Fibroblast of the aortic adventitia (primary cell): ENCODE data around the gene BCKDHB. TPM values are rescaled to one million over a fixed set of nuclear protein-coding genes. Genes with fewer than 3 reads are reported as not detected.
"Not testable (repeated sequence)": the region's sequence is repeated elsewhere in the genome, so short reads cannot be mapped to it uniquely, and the experiment has no call there.

Experiments used
- DNase-seq: peaks from one replicate; pipeline ENCODE4 v3.0.0-alpha.2; 2010; ENCODE audit warnings: low read depth
- H3K4me3 ChIP-seq: 2 replicates; pipeline ENCODE4 v1.5.1; 2011; ENCODE audit warnings: low read depth, mild to moderate bottlenecking, control low read depth, low read length, moderate library complexity
- total RNA-seq: library from RNA; depleted of rRNA; stranded (reverse); fragments of >200 nt; gene quantifications from 2 replicates; pipeline ENCODE4 v1.2.3, GENCODE V29; 2012; ENCODE audit warnings: low replicate concordance
- TF ChIP-seq, protein P1 (sequence below): IDR thresholded peaks from 2 replicates; pipeline ENCODE4 v1.5.1; 2011; ENCODE audit warnings: mild to moderate bottlenecking, low read length, control low read depth, inconsistent platforms; ENCODE audit not compliant: insufficient read depth

Gene BCKDHB
- total RNA-seq = 18.4 and 20.3 TPM in 2 replicates

DNA sequence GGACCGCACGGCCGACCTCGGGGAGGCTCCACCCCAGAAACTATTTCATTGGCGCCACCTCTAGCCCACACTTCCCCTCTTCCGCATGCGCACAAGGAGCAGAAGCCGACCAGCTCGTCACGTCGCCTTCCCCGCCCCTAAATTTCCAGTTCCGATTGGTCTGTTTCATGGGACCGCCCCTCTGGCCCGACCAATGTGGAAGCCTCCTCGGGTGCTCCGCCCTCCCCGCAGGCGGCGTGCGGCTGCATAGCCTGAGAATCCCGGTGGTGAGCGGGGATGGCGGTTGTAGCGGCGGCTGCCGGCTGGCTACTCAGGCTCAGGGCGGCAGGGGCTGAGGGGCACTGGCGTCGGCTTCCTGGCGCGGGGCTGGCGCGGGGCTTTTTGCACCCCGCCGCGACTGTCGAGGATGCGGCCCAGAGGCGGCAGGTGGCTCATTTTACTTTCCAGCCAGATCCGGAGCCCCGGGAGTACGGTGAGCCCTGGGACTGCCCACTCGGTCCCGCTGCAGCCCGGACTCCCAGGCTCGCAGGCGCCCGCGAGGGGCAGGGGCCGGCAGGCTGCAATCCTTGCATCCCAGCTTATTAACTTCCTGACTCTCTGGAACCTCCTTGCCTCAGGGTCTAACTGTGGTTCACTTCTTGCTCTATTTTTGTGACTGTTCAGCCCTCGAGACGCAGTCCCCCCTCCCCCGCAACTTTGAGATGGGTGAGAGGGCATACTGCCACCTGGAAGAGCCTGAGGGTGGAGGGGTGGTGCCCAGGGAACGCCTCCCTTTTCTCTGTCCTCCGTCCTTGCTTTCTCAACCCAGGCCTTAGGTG, at the start of gene BCKDHB:
TSS of gene BCKDHB (plus strand) at position 254 of the 818 bp plus-strand sequence. CDS start at position 277, 23 bp downstream.
- peak within 1 kb of the TSS; percentile 85 for H3K4me3 ChIP-seq
- peak; percentile 97 for DNase-seq
- TF ChIP-seq, protein P1, sequence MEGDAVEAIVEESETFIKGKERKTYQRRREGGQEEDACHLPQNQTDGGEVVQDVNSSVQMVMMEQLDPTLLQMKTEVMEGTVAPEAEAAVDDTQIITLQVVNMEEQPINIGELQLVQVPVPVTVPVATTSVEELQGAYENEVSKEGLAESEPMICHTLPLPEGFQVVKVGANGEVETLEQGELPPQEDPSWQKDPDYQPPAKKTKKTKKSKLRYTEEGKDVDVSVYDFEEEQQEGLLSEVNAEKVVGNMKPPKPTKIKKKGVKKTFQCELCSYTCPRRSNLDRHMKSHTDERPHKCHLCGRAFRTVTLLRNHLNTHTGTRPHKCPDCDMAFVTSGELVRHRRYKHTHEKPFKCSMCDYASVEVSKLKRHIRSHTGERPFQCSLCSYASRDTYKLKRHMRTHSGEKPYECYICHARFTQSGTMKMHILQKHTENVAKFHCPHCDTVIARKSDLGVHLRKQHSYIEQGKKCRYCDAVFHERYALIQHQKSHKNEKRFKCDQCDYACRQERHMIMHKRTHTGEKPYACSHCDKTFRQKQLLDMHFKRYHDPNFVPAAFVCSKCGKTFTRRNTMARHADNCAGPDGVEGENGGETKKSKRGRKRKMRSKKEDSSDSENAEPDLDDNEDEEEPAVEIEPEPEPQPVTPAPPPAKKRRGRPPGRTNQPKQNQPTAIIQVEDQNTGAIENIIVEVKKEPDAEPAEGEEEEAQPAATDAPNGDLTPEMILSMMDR = no peak

DNA sequence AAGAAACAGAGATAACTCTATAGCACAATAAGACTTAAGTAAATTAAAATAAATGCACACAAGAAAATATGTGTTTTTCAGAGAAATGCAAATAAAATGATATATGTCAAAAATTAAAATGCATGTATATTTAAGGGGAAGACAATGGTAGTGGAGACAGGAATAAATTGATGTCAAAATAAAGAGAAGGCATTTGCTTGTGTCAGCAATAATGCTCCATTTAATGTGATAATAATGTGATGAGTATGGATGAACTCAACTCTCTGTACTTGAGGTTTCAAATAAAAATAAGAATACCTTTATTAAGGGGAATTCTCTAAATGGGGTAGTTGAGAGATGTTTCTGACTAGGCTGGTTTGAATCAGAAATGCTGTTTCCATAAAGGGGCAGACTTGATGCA, 45.7 kb upstream of the BCKDHB start:
- no peak for DNase-seq
- H3K4me3 ChIP-seq = no peak overlapping the region
- TF ChIP-seq, protein P1 = no peak

DNA sequence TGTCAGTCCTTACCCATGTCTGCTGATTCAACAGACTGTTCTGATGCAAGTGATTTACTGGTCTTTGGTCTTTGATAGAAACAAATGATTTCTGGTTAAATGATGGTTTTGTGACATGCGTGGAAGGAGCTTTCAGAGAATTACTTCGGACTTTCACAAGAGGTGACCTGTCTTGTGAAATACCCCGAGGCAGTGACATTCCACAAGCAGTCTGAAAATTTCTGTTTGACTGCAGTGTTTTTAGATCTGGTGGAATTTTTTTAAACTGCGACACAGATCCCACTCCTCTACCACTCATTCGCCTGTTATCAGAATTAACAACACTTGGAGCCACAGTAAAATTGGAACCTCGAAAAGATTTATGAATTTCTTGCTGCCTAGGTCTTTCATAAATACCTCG, 38.3 kb upstream of the BCKDHB start:
- not testable (repeated sequence) for DNase-seq, H3K4me3 ChIP-seq

DNA sequence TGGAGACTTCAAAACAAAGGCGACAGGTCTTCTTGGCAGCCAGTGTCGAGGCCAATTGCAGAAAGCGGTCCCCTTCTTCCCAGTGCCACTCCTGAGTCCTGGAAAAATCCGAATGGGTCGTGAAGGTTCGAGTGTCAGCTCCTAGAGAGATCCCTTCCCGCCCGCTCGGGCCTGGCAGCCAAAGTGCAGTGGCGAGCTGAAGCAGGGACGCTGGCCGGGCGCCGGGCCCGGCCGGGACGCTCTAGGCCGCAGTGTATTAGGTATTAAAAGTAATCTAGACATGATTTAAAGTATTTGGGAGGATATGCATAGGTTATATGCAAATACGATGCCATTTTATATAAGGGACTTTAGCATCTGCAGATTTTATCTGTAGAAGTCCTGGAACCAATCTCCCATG, 36.0 kb upstream of the BCKDHB start:
- not testable (repeated sequence) for DNase-seq, H3K4me3 ChIP-seq

DNA sequence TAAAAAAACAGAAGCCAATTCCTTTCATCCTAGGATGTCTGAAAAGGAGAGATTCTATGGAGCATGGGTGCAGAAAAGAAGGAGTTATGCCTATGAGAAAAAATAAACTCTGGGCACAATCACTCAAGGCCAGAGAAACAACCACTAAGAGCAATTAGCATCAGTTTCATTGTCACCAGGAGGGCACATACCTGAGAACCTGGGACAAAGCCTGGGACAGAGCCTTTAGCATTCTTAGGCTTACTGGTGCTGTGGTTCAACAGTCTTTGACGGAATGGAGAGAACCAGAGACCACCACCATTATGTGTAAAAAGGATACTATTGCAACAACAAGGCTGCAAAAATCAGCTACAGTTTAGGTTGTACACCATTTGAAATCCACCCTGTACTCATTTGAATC, 29.4 kb upstream of the BCKDHB start:
- TF ChIP-seq, protein P1 = no peak
- DNase-seq = no peak
- H3K4me3 ChIP-seq = no peak overlapping the region

DNA sequence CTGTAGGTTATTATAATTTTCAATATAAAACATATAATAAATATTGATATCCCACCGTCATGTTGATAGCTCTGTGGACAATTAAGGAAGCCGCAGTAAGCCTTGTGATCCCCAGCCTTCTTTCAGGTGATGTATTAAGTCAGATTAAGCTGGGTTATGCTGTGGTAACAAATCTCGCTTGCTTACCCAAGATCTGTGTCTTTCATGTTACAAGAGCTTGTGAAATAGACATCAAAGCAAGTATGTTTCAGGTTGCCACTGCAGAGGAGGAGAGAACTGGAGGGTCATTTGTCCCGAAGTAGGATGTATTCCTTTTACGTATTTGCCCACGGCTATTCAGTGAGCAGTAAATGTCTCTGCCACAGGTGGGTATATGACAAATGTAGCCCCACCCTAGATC, 17.8 kb upstream of the BCKDHB start:
- no peak for DNase-seq
- TF ChIP-seq, protein P1 = no peak
- no peak overlapping the region for H3K4me3 ChIP-seq

DNA sequence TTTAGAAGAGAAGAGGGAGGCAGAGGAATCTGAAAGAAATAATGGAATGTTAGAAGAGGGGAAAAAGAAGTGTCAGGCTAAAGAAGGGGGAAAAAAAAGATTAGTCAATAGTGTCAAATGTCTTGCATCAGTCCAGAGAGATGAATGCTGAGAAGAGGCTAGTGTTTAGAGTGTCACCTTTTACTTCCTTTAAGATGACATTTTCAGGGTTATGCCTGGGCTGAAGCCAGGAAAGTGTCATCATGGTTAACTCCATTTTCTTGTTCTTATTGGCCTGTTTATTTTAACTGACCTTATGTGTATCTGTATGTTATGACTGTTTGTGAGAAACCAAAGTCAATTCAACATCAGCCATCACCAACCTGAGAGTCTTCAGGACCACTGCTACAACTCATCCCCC, 15.0 kb upstream of the BCKDHB start:
- TF ChIP-seq, protein P1 = no peak
- H3K4me3 ChIP-seq = no peak overlapping the region
- DNase-seq = no peak

DNA sequence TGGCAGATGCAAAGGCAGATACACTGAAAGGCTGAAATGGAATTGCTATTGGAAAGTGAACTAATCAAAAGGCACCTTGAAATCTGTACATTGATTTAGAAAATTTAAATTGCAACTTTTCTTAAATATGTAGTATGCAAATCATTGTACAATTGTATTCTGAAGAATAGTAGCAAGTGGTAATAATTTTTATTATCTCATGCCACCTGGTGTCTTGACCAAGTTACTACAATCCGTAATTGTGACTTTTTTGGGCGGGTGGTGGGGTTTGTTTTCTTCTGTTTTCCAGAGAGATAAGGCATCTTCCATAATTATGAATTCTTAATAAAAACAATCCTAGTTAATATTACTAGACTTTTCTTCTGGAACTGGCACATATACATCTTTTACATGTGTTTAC, 12.5 kb upstream of the BCKDHB start:
- TF ChIP-seq, protein P1 = peak; percentile 54
- H3K4me3 ChIP-seq = no peak overlapping the region
- DNase-seq = peak; percentile 49
